ENCODE measurements around the gene HACD2. TPM values are rescaled to one million over a fixed set of nuclear protein-coding genes. Genes with fewer than 3 reads are reported as not detected.

HACD2 gene
- total and polyA plus RNA-seq, 8 donors: 5.3 to 36.0 (median 14.4) TPM

DNA sequence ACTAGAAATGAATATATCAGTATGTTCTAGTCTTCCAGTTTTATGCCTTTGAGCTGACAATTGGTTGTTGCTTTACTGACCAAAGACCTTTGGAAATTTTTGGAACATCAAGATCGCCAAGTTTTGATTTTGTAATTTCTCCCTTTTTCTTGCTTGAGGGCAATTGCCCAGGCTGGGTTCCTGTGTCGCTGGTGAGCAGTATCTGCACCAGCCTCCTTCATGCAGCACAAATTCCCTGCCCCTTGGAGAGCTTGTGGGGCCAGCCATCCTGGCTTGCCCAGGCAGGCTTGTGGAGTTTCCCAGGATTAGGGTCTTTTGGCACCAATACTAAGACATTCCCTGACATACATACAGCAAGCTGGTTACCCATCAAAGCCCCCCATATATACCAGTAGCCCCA, 37.9 kb upstream of the HACD2 start:
- H3K4me1 ChIP-seq: peaks cover 14 to 45% (median 24%) of the 10 kb centered on the region in 4 donors
- H3K36me3 ChIP-seq: peaks cover 5 to 52% (median 35%) of the 10 kb centered on the region in 4 donors
- WGBS, 5 donors: 75 to 96% (median 91%) methylated on average over 2 of the region's 2 CpGs
- H3K9me3 ChIP-seq: no peaks in the 10 kb centered on the region
- intact Hi-C loops (cut with DNase I; ENCODE audit: low total_unique reads): no loop called here
- DNase-seq: no peak
- TF ChIP-seq, protein P1, sequence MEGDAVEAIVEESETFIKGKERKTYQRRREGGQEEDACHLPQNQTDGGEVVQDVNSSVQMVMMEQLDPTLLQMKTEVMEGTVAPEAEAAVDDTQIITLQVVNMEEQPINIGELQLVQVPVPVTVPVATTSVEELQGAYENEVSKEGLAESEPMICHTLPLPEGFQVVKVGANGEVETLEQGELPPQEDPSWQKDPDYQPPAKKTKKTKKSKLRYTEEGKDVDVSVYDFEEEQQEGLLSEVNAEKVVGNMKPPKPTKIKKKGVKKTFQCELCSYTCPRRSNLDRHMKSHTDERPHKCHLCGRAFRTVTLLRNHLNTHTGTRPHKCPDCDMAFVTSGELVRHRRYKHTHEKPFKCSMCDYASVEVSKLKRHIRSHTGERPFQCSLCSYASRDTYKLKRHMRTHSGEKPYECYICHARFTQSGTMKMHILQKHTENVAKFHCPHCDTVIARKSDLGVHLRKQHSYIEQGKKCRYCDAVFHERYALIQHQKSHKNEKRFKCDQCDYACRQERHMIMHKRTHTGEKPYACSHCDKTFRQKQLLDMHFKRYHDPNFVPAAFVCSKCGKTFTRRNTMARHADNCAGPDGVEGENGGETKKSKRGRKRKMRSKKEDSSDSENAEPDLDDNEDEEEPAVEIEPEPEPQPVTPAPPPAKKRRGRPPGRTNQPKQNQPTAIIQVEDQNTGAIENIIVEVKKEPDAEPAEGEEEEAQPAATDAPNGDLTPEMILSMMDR (IDR thresholded peaks at IDR 0.05): no peak
- TF ChIP-seq EP300 (IDR thresholded peaks at IDR 0.05): no peak
- no peak overlapping the region for H3K4me3 ChIP-seq
- H3K27ac ChIP-seq: peak overlapping the region in 2 of 5 donors; percentile 85 to 86
- no peaks in the 10 kb centered on the region for H3K27me3 ChIP-seq

DNA sequence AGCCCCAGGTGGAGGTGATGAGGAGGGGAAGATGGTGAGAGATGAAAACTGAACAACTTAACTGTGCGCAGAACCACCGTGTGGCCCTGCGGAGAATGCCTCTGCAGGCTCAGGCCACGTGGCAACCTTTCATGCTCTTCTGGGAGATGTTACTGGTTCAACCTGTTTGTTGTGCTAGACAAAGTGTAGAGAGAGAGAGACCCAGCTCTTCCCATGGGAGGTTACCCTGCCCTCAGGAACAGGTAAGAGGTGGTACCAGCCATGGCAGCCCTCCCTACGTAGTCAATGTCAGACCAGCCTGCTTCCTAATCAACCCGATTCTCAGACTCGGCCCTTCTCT, 37.0 kb upstream of the HACD2 start:
- intact Hi-C loops (cut with DNase I; ENCODE audit: low total_unique reads): no loop called here
- H3K27ac ChIP-seq: peak overlapping the region in 4 of 5 donors; percentile 75 to 86 (median 82)
- no peaks in the 10 kb centered on the region for H3K27me3 ChIP-seq
- no peak overlapping the region for H3K4me3 ChIP-seq
- H3K9me3 ChIP-seq: no peaks in the 10 kb centered on the region
- H3K36me3 ChIP-seq: peaks cover 5 to 57% (median 30%) of the 10 kb centered on the region in 4 donors
- H3K4me1 ChIP-seq: peaks cover 14 to 51% (median 24%) of the 10 kb centered on the region in 4 donors
- TF ChIP-seq, protein P1 (IDR thresholded peaks at IDR 0.05): no peak
- TF ChIP-seq POLR2A (IDR thresholded peaks at IDR 0.05) (no peak), POLR2AphosphoS5 (IDR thresholded peaks at IDR 0.05) (no peak), EP300 (IDR thresholded peaks at IDR 0.05) (no peak)
- 80 to 91% (median 89%) methylated on average over 7 of the region's 7 CpGs for WGBS, 5 donors
- no peak for DNase-seq

DNA sequence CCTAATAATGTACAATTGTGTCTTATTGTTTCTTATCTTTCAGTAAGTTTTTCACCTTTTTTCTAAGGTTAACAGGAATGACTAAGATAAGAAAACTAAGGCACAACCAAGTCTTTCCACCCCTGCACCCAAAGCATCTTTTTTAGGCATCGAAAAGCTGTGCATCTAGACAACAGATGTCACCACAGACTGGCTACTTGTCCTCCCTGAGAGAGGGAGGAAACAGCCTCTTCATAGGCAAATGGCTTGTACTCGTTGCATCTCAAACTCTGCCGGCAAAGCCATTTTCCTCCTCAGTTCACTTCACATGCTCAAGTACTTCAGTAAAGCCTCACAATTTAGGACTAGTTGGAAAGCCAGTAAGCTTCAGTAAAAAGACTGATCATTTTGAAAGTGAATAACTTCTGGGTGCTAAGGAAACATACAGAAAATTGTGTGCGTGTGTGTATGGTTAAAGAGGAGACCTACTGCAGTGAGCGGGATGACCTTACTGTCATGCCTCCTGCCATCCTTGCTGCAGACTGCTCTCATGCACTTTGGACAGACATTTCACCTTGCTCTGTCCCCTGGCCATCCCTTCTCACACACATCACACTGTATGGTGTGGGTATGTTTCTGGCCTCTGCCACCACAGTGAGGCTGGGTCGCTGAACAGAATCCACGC, 36.5 kb upstream of the HACD2 start:
- Histone ChIP-seq H3K9me3 (no peaks in the 10 kb centered on the region), H3K4me3 (no peak overlapping the region), H3K36me3 (peaks cover under 1 to 54% (median 25%) of the 10 kb centered on the region in 4 donors), H3K4me1 (peaks cover 14 to 51% (median 24%) of the 10 kb centered on the region in 4 donors), H3K27me3 (no peaks in the 10 kb centered on the region), H3K27ac (peak overlapping the region in 4 of 5 donors; percentile 75 to 86 (median 82))
- intact Hi-C loops (cut with DNase I; ENCODE audit: low total_unique reads): no loop called here
- DNase-seq: no peak
- TF ChIP-seq EP300 (IDR thresholded peaks at IDR 0.05): no peak
- TF ChIP-seq POLR2AphosphoS5 (IDR thresholded peaks at IDR 0.05): no peak
- TF ChIP-seq POLR2A (IDR thresholded peaks at IDR 0.05): no peak
- TF ChIP-seq, protein P1 (IDR thresholded peaks at IDR 0.05): no peak
- 71 to 82% (median 78%) methylated on average over 7 of the region's 7 CpGs for WGBS, 5 donors

DNA sequence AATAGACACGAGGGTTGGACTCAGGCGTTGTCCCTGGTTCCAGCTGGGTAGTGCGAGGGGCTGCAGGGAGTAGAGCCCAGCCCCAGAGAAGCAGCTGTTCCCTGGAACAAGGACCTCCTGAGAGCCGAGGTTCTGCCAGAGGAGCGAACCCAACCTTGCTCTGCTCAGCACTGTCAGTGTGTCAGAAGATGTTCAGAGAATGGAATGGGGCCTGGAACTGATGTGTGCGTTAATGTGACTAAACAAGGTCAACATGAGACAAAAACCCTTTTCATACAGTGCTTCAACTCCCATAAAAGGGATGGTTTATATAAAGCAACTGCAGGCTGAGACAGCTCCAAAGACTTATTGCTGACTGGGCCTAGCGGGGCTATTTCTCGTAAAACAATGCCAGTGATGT, 35.5 kb upstream of the HACD2 start:
- 59 to 78% (median 70%) methylated on average over 8 of the region's 8 CpGs for WGBS, 5 donors
- intact Hi-C loops (cut with DNase I; ENCODE audit: low total_unique reads): no loop called here
- peak in 1 of 2 donors; percentile 80 for DNase-seq
- Histone ChIP-seq H3K4me3 (peak overlapping the region in 3 of 4 donors; percentile 30 to 50 (median 34)), H3K4me1 (peaks cover 14 to 51% (median 26%) of the 10 kb centered on the region in 4 donors), H3K27ac (peak overlapping the region; percentile 67 to 86 (median 78)), H3K27me3 (no peaks in the 10 kb centered on the region), H3K36me3 (peaks cover 0 to 44% (median 16%) of the 10 kb centered on the region in 4 donors), H3K9me3 (no peaks in the 10 kb centered on the region)
- peak; percentile 23 for TF ChIP-seq EP300 (IDR thresholded peaks at IDR 0.05)
- TF ChIP-seq, protein P1 (IDR thresholded peaks at IDR 0.05): no peak
- peak; percentile 79 to 95 (median 94) for TF ChIP-seq POLR2AphosphoS5 (IDR thresholded peaks at IDR 0.05)
- TF ChIP-seq POLR2A (IDR thresholded peaks at IDR 0.05): peak in 1 of 4 donors; percentile 11

Measured in stomach (tissue), 9 donors.